ENCODE results near the gene SP7. TPM values are rescaled to one million over a fixed set of nuclear protein-coding genes. Genes with fewer than 3 reads are reported as not detected.

SP7 gene
- total RNA-seq, 2 donors from 2014 or later: not detected

- no peak for DNase-seq
- Mint-ChIP-seq H3K4me1 (peaks cover 10% of the 10 kb centered on the region), H3K27ac (no peak overlapping the region), H3K9me3 (no peaks in the 10 kb centered on the region), H3K27me3 (ENCODE audit: insufficient read depth) (peaks cover 35% of the 10 kb centered on the region), H3K4me3 (no peak overlapping the region), H3K36me3 (ENCODE audit: low read depth) (no peaks in the 10 kb centered on the region)
- Histone ChIP-seq H3K27ac (ENCODE audit: low read depth, low read length) (no peak overlapping the region), H3K4me1 (ENCODE audit: control insufficient read depth, insufficient read depth, low read length) (no peaks in the 10 kb centered on the region), H3K27me3 (ENCODE audit: control insufficient read depth, insufficient read depth, low read length, poor library complexity, severe bottlenecking) (no peaks in the 10 kb centered on the region), H3K9ac (ENCODE audit: extremely low read depth, low read length, poor library complexity, severe bottlenecking) (no peak overlapping the region), H3K36me3 (ENCODE audit: control insufficient read depth, insufficient read depth, low read length) (no peaks in the 10 kb centered on the region), H3K4me3 (ENCODE audit: low read length) (no peak overlapping the region), H3K9me3 (ENCODE audit: control insufficient read depth, low read length) (no peaks in the 10 kb centered on the region)
- WGBS, 2 experiments (ENCODE audit: insufficient coverage in 1 of 2, insufficient read length in 1 of 2): 42 to 63% methylated on average over 8 to 11 of the region's 11 CpGs
- TF ChIP-seq, protein P1, sequence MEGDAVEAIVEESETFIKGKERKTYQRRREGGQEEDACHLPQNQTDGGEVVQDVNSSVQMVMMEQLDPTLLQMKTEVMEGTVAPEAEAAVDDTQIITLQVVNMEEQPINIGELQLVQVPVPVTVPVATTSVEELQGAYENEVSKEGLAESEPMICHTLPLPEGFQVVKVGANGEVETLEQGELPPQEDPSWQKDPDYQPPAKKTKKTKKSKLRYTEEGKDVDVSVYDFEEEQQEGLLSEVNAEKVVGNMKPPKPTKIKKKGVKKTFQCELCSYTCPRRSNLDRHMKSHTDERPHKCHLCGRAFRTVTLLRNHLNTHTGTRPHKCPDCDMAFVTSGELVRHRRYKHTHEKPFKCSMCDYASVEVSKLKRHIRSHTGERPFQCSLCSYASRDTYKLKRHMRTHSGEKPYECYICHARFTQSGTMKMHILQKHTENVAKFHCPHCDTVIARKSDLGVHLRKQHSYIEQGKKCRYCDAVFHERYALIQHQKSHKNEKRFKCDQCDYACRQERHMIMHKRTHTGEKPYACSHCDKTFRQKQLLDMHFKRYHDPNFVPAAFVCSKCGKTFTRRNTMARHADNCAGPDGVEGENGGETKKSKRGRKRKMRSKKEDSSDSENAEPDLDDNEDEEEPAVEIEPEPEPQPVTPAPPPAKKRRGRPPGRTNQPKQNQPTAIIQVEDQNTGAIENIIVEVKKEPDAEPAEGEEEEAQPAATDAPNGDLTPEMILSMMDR (conservative IDR thresholded peaks at IDR 0.05): no peak
These were observed 1.9 kb upstream of the SP7 start for GRCh38 chr12:53338017-53338416.

GRCh38 chr12:53334822-53335221 lies 1.3 kb downstream of the SP7 start:
- WGBS, 2 experiments (ENCODE audit: insufficient coverage in 1 of 2, insufficient read length in 1 of 2): 84 to 91% methylated on average over 4 to 8 of the region's 8 CpGs
- H3K4me3 Mint-ChIP-seq: no peak overlapping the region
- TF ChIP-seq, protein P1 (conservative IDR thresholded peaks at IDR 0.05): no peak

GRCh38 chr12:53333845-53334244 lies 2.3 kb downstream of the SP7 start:
- 85 to 100% methylated on average over 5 to 7 of the region's 7 CpGs for WGBS, 2 experiments (ENCODE audit: insufficient coverage in 1 of 2, insufficient read length in 1 of 2)
- H3K36me3 Mint-ChIP-seq (ENCODE audit: low read depth): no peaks in the 10 kb centered on the region
- no peak overlapping the region for H3K27ac ChIP-seq (ENCODE audit: low read depth, low read length)
- H3K27me3 Mint-ChIP-seq (ENCODE audit: insufficient read depth): peaks cover 36% of the 10 kb centered on the region
- H3K27ac Mint-ChIP-seq: no peak overlapping the region
- H3K9ac ChIP-seq (ENCODE audit: extremely low read depth, low read length, poor library complexity, severe bottlenecking): no peak overlapping the region
- no peaks in the 10 kb centered on the region for H3K9me3 Mint-ChIP-seq
- TF ChIP-seq, protein P1 (conservative IDR thresholded peaks at IDR 0.05): no peak
- no peak for DNase-seq
- no peaks in the 10 kb centered on the region for H3K36me3 ChIP-seq (ENCODE audit: control insufficient read depth, insufficient read depth, low read length)
- H3K27me3 ChIP-seq (ENCODE audit: control insufficient read depth, insufficient read depth, low read length, poor library complexity, severe bottlenecking): no peaks in the 10 kb centered on the region
- H3K4me1 ChIP-seq (ENCODE audit: control insufficient read depth, insufficient read depth, low read length): no peaks in the 10 kb centered on the region
- H3K4me3 Mint-ChIP-seq: no peak overlapping the region
- no peaks in the 10 kb centered on the region for H3K9me3 ChIP-seq (ENCODE audit: control insufficient read depth, low read length)
- H3K4me1 Mint-ChIP-seq: peaks cover 10% of the 10 kb centered on the region
- H3K4me3 ChIP-seq (ENCODE audit: low read length): no peak overlapping the region

More at GRCh38 chr12:53334822-53335221, 1.3 kb downstream of the SP7 start:
- H3K27me3 ChIP-seq (ENCODE audit: control insufficient read depth, insufficient read depth, low read length, poor library complexity, severe bottlenecking): no peaks in the 10 kb centered on the region
- no peak overlapping the region for H3K4me3 ChIP-seq (ENCODE audit: low read length)
- no peak overlapping the region for H3K27ac ChIP-seq (ENCODE audit: low read depth, low read length)
- H3K9me3 Mint-ChIP-seq: no peaks in the 10 kb centered on the region
- no peaks in the 10 kb centered on the region for H3K9me3 ChIP-seq (ENCODE audit: control insufficient read depth, low read length)
- H3K36me3 ChIP-seq (ENCODE audit: control insufficient read depth, insufficient read depth, low read length): no peaks in the 10 kb centered on the region
- peaks cover 10% of the 10 kb centered on the region for H3K4me1 Mint-ChIP-seq
- H3K4me1 ChIP-seq (ENCODE audit: control insufficient read depth, insufficient read depth, low read length): no peaks in the 10 kb centered on the region
- H3K27ac Mint-ChIP-seq: no peak overlapping the region
- peaks cover 31% of the 10 kb centered on the region for H3K27me3 Mint-ChIP-seq (ENCODE audit: insufficient read depth)
- peak; percentile 54 for DNase-seq
- H3K36me3 Mint-ChIP-seq (ENCODE audit: low read depth): no peaks in the 10 kb centered on the region
- no peak overlapping the region for H3K9ac ChIP-seq (ENCODE audit: extremely low read depth, low read length, poor library complexity, severe bottlenecking)
